Endothelial cell of umbilical vein (primary cell): Measurements from ENCODE around the gene SSRP1.

Experiments
- POLR2A ChIP-seq: IDR thresholded peaks from 2 replicates; pipeline ENCODE4 v1.6.1; 2012; ENCODE audit warnings: low read depth, mild to moderate bottlenecking, control low read depth, low read length
- POLR2AphosphoS5 ChIP-seq: IDR thresholded peaks from 2 replicates; pipeline ENCODE4 v1.6.1; 2012; ENCODE audit warnings: low read depth, mild to moderate bottlenecking, control low read depth, low read length, moderate library complexity; ENCODE audit not compliant: insufficient read depth
- TF ChIP-seq, protein P1 (sequence below), 2 donors: IDR thresholded peaks; 1 replicate in 1 of 2; 2 replicates in 1 of 2; pipeline ENCODE4 v1.5.1; 2011; ENCODE audit warnings: low read length in 2 of 2, mild to moderate bottlenecking in 2 of 2, moderate library complexity in 2 of 2, control low read depth in 1 of 2, inconsistent platforms in 1 of 2, low read depth in 1 of 2; ENCODE audit not compliant: insufficient read depth in 1 of 2; ENCODE audit errors: extremely low read depth in 1 of 2
- TF ChIP-seq, protein P2 (sequence below): IDR thresholded peaks from 2 replicates; pipeline ENCODE4 v1.6.1; 2011; ENCODE audit not compliant: insufficient read depth, insufficient read length

DNA sequence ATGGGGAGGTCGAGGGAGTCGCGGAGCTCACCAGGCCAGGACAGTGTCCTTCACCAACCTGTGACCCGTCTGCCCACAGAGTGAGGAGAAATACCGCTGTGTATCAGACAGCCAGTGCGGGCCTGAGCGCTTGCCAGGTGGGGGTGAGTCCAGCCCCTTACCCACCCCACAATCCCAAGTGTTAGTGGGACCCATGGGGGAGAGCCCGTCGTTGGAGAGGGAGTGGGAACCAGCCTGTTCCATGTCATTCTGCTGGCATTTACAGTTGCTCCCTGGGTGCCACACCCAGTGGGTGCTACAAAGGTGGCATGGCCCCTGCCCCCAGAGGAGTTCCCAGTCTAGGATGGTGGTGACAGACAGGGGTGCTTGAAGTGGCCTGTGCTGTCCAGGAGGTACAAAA, 11.6 kb upstream of the SSRP1 start:
- TF ChIP-seq, protein P1, sequence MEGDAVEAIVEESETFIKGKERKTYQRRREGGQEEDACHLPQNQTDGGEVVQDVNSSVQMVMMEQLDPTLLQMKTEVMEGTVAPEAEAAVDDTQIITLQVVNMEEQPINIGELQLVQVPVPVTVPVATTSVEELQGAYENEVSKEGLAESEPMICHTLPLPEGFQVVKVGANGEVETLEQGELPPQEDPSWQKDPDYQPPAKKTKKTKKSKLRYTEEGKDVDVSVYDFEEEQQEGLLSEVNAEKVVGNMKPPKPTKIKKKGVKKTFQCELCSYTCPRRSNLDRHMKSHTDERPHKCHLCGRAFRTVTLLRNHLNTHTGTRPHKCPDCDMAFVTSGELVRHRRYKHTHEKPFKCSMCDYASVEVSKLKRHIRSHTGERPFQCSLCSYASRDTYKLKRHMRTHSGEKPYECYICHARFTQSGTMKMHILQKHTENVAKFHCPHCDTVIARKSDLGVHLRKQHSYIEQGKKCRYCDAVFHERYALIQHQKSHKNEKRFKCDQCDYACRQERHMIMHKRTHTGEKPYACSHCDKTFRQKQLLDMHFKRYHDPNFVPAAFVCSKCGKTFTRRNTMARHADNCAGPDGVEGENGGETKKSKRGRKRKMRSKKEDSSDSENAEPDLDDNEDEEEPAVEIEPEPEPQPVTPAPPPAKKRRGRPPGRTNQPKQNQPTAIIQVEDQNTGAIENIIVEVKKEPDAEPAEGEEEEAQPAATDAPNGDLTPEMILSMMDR (IDR thresholded peaks at IDR 0.05; ENCODE audit: extremely low read depth in 1 of 2, insufficient read depth in 1 of 2, low read depth in 1 of 2, low read length in 2 of 2) = no peak
- no peak for TF ChIP-seq POLR2A
- no peak for TF ChIP-seq POLR2AphosphoS5
- TF ChIP-seq, protein P2, sequence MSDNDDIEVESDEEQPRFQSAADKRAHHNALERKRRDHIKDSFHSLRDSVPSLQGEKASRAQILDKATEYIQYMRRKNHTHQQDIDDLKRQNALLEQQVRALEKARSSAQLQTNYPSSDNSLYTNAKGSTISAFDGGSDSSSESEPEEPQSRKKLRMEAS = no peak
